ENCODE measurements around the gene IPO9.

DNA sequence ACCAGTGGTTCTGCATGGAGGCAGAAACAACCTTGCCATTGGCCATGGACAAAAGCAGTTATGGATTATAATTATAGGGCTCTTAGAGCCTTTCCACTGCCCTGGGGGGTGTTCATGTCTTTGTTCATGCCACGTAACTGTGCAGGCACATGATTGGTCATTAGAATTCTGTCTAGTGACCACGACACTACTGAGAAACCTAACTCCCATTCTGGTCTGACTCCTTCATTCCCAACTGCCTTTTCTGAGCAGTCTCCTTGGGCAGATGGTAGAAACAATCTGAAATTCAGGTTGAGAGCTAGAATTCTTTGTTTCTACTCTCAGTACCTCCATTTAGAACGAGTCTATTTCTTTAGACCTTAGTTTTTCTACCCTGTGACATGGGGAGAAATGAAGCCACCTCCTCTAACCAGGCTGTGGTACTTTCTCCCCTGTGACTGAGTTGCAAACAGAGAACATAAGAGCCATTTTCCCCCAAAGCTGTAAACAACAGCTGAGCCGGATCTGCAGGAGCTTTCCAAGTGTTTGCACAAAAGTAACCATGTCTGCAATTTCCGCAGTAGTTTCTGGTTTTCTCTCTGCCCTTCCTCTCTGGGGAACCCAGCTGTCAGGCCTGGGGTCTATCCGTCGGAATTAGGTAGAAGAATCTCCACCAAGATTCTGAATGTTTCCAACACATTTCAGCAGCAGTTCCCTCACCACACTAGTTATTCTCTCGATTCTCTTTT is 37.7 kb upstream of the IPO9 start:
- TF ChIP-seq, protein P1, sequence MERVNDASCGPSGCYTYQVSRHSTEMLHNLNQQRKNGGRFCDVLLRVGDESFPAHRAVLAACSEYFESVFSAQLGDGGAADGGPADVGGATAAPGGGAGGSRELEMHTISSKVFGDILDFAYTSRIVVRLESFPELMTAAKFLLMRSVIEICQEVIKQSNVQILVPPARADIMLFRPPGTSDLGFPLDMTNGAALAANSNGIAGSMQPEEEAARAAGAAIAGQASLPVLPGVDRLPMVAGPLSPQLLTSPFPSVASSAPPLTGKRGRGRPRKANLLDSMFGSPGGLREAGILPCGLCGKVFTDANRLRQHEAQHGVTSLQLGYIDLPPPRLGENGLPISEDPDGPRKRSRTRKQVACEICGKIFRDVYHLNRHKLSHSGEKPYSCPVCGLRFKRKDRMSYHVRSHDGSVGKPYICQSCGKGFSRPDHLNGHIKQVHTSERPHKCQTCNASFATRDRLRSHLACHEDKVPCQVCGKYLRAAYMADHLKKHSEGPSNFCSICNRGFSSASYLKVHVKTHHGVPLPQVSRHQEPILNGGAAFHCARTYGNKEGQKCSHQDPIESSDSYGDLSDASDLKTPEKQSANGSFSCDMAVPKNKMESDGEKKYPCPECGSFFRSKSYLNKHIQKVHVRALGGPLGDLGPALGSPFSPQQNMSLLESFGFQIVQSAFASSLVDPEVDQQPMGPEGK (CRISPR knock-in tag; IDR thresholded peaks at IDR 0.05; ENCODE audit: borderline replicate concordance), result no peak
- TF ChIP-seq CSDC2 (CRISPR knock-in tag; IDR thresholded peaks at IDR 0.05) (no peak), ARNTL (CRISPR knock-in tag; IDR thresholded peaks at IDR 0.05; ENCODE audit: borderline replicate concordance, low read depth) (no peak), TOX (CRISPR knock-in tag; IDR thresholded peaks at IDR 0.05; ENCODE audit: borderline replicate concordance) (no peak), ZC3H10 (CRISPR knock-in tag; IDR thresholded peaks at IDR 0.05) (no peak), ZFP3 (CRISPR knock-in tag; IDR thresholded peaks at IDR 0.05) (no peak), OSR1 (CRISPR knock-in tag; IDR thresholded peaks at IDR 0.05) (no peak), ZFP30 (CRISPR knock-in tag; IDR thresholded peaks at IDR 0.05) (no peak), SNAI2 (CRISPR knock-in tag; IDR thresholded peaks at IDR 0.05) (no peak), TCF4 (CRISPR knock-in tag; IDR thresholded peaks at IDR 0.05; ENCODE audit: borderline replicate concordance) (no peak)
